Activated naive CD8-positive, alpha-beta T cell treated with anti-CD3 and anti-CD28 coated beads, Interleukin-2, amount 10 ng/mL, durations not matched to agents 7 days and 5 days (primary cell): Measurements from ENCODE around the gene RCOR1. TPM values are rescaled to one million over a fixed set of nuclear protein-coding genes. Genes with fewer than 3 reads are reported as not detected.
"Not testable (repeated sequence)": the region's sequence is repeated elsewhere in the genome, so short reads cannot be mapped to it uniquely, and the experiment has no call there.

Source experiments
- ATAC-seq: fragments of 150-1000 bp; cut with Tn5 transposase; one replicate; pipeline ENCODE4 v1.10.0; 2021; ENCODE audit warnings: low read depth, moderate library complexity
- POLR2A ChIA-PET: fragments of 350-600 bp; sonication (Branson Sonifier 250); formaldehyde crosslinking; loops from one replicate; lab custom pipeline; 2021; ENCODE audit warnings: antibody characterized with exemption; lab: Charles Lee
- DNase-seq: peaks from one replicate; pipeline ENCODE4 v3.0.0; 2021
- H3K27ac Mint-ChIP-seq: one replicate; pipeline ENCODE4 v1.8.0; 2022; ENCODE audit warnings: mild to moderate bottlenecking, mixed read lengths
- H3K27me3 Mint-ChIP-seq: one replicate; pipeline ENCODE4 v1.8.0; 2022; ENCODE audit warnings: mild to moderate bottlenecking, moderate library complexity, mixed read lengths
- H3K36me3 Mint-ChIP-seq: one replicate; pipeline ENCODE4 v1.8.0; 2021; ENCODE audit warnings: mild to moderate bottlenecking, mixed read lengths
- H3K4me1 Mint-ChIP-seq: one replicate; pipeline ENCODE4 v1.8.0; 2021; ENCODE audit warnings: mixed read lengths
- H3K4me3 Mint-ChIP-seq: one replicate; pipeline ENCODE4 v1.8.0; 2022; ENCODE audit warnings: mild to moderate bottlenecking, moderate library complexity, mixed read lengths
- H3K9me3 Mint-ChIP-seq: one replicate; pipeline ENCODE4 v1.8.0; 2021; ENCODE audit warnings: mixed read lengths
- total RNA-seq, 2 experiments: library from RNA; stranded (reverse); gene quantifications; one replicate each; pipeline ENCODE4 v1.2.3, GENCODE V29; 2021

RCOR1 gene
- total RNA-seq, 2 experiments from 2014 or later = 21.7 to 24.3 TPM

GRCh38 chr14:102758087-102758486 is 165.6 kb downstream of the RCOR1 start:
- POLR2A ChIA-PET = no interaction called here
- DNase-seq = no peak
- H3K27me3 Mint-ChIP-seq = no peaks in the 10 kb centered on the region
- no peak for ATAC-seq
- H3K27ac Mint-ChIP-seq = no peak overlapping the region
- no peaks in the 10 kb centered on the region for H3K9me3 Mint-ChIP-seq
- H3K4me1 Mint-ChIP-seq = no peaks in the 10 kb centered on the region
- H3K36me3 Mint-ChIP-seq = no peaks in the 10 kb centered on the region
- no peak overlapping the region for H3K4me3 Mint-ChIP-seq

- H3K36me3 Mint-ChIP-seq = no peaks in the 10 kb centered on the region
- DNase-seq (no peak), ATAC-seq (no peak)
- H3K27ac Mint-ChIP-seq = no peak overlapping the region
- no peaks in the 10 kb centered on the region for H3K27me3 Mint-ChIP-seq
- POLR2A ChIA-PET = no interaction called here
- no peaks in the 10 kb centered on the region for H3K9me3 Mint-ChIP-seq
- no peak overlapping the region for H3K4me3 Mint-ChIP-seq
- no peaks in the 10 kb centered on the region for H3K4me1 Mint-ChIP-seq
Observed at GRCh38 chr14:102759456-102760187, 167.2 kb downstream of the RCOR1 start.

- ATAC-seq = no peak
- H3K4me3 Mint-ChIP-seq = no peak overlapping the region
- no peaks in the 10 kb centered on the region for H3K4me1 Mint-ChIP-seq
- peaks cover 5% of the 10 kb centered on the region for H3K27me3 Mint-ChIP-seq
- no peak for DNase-seq
- POLR2A ChIA-PET = interaction anchor here (0.7 kb wide), 1 partner anchor 13 kb away, joined by 5 read pairs; no protein-coding TSS in a partner anchor
- H3K9me3 Mint-ChIP-seq = no peaks in the 10 kb centered on the region
- no peak overlapping the region for H3K27ac Mint-ChIP-seq
- no peaks in the 10 kb centered on the region for H3K36me3 Mint-ChIP-seq
Observed at GRCh38 chr14:102760496-102761193, 168.2 kb downstream of the RCOR1 start.

- no peak for DNase-seq
- POLR2A ChIA-PET = interaction anchor here (0.7 kb wide), 1 partner anchor 12 kb away, joined by 5 read pairs; no protein-coding TSS in a partner anchor
- no peaks in the 10 kb centered on the region for H3K9me3 Mint-ChIP-seq
Observed at GRCh38 chr14:102761206-102761605, 168.8 kb downstream of the RCOR1 start.

GRCh38 chr14:102764220-102764671 is 171.8 kb downstream of the RCOR1 start:
- DNase-seq (no peak), ATAC-seq (no peak)
- POLR2A ChIA-PET = no interaction called here
- no peak overlapping the region for H3K4me3 Mint-ChIP-seq
- no peak overlapping the region for H3K27ac Mint-ChIP-seq
- peaks cover 4% of the 10 kb centered on the region for H3K4me1 Mint-ChIP-seq
- H3K27me3 Mint-ChIP-seq = peaks cover 6% of the 10 kb centered on the region
- H3K36me3 Mint-ChIP-seq = no peaks in the 10 kb centered on the region
- no peaks in the 10 kb centered on the region for H3K9me3 Mint-ChIP-seq

More at GRCh38 chr14:102761206-102761605, 168.8 kb downstream of the RCOR1 start:
- H3K4me1 Mint-ChIP-seq = no peaks in the 10 kb centered on the region
- H3K27ac Mint-ChIP-seq = no peak overlapping the region
- H3K4me3 Mint-ChIP-seq = no peak overlapping the region
- ATAC-seq = no peak
- peaks cover 6% of the 10 kb centered on the region for H3K27me3 Mint-ChIP-seq
- H3K36me3 Mint-ChIP-seq = no peaks in the 10 kb centered on the region

- H3K36me3 Mint-ChIP-seq, H3K4me1 Mint-ChIP-seq, ATAC-seq, H3K4me3 Mint-ChIP-seq, H3K9me3 Mint-ChIP-seq, POLR2A ChIA-PET, H3K27ac Mint-ChIP-seq, H3K27me3 Mint-ChIP-seq, DNase-seq: not testable (repeated sequence)
Observed at GRCh38 chr14:102765770-102766169, 173.3 kb downstream of the RCOR1 start.

GRCh38 chr14:102768223-102769048 is 176.0 kb downstream of the RCOR1 start:
- Mint-ChIP-seq H3K36me3 (no peaks in the 10 kb centered on the region), H3K27ac (no peak overlapping the region), H3K27me3 (peaks cover 6% of the 10 kb centered on the region), H3K9me3 (no peaks in the 10 kb centered on the region), H3K4me3 (no peak overlapping the region), H3K4me1 (peaks cover 4% of the 10 kb centered on the region)
- POLR2A ChIA-PET = no interaction called here
- no peak for DNase-seq
- ATAC-seq = no peak

- ATAC-seq = no peak
- Mint-ChIP-seq H3K27ac (no peak overlapping the region), H3K9me3 (no peaks in the 10 kb centered on the region), H3K4me1 (peaks cover 4% of the 10 kb centered on the region), H3K36me3 (no peaks in the 10 kb centered on the region), H3K27me3 (peaks cover 6% of the 10 kb centered on the region), H3K4me3 (no peak overlapping the region)
- no peak for DNase-seq
- POLR2A ChIA-PET = no interaction called here
Observed at GRCh38 chr14:102769049-102769327, 176.5 kb downstream of the RCOR1 start.

- no peak for DNase-seq
Observed at GRCh38 chr14:102770147-102771123, 178.0 kb downstream of the RCOR1 start.

GRCh38 chr14:102771144-102771543 is 178.7 kb downstream of the RCOR1 start:
- Mint-ChIP-seq H3K9me3 (no peaks in the 10 kb centered on the region), H3K27me3 (no peaks in the 10 kb centered on the region), H3K4me3 (no peak overlapping the region), H3K36me3 (no peaks in the 10 kb centered on the region), H3K4me1 (peaks cover 14% of the 10 kb centered on the region), H3K27ac (no peak overlapping the region)
- ATAC-seq (no peak), DNase-seq (no peak)
- POLR2A ChIA-PET = no interaction called here

More at GRCh38 chr14:102770147-102771123, 178.0 kb downstream of the RCOR1 start:
- Mint-ChIP-seq H3K27ac (no peak overlapping the region), H3K9me3 (no peaks in the 10 kb centered on the region), H3K4me1 (peaks cover 11% of the 10 kb centered on the region), H3K4me3 (no peak overlapping the region), H3K36me3 (no peaks in the 10 kb centered on the region), H3K27me3 (peaks cover 3% of the 10 kb centered on the region)
- no peak for ATAC-seq
- POLR2A ChIA-PET = no interaction called here

- Mint-ChIP-seq H3K27me3 (no peaks in the 10 kb centered on the region), H3K27ac (no peak overlapping the region), H3K9me3 (no peaks in the 10 kb centered on the region), H3K4me1 (peaks cover 18% of the 10 kb centered on the region), H3K4me3 (no peak overlapping the region), H3K36me3 (no peaks in the 10 kb centered on the region)
- DNase-seq = no peak
- POLR2A ChIA-PET = interaction anchor here (0.6 kb wide), 1 partner anchor 12 kb away, joined by 5 read pairs; no protein-coding TSS in a partner anchor
- no peak for ATAC-seq
Observed at GRCh38 chr14:102772781-102773570, 180.5 kb downstream of the RCOR1 start.
